Stimulated activated CD8-positive, alpha-beta memory T cell treated with anti-CD3 and anti-CD28 coated beads, Interleukin-15, amount 100 ng/mL, for 48 hours (primary cell): ENCODE measurements around the gene RGMB.

Experiments used
- DNase-seq, 2 donors: peaks; one replicate each; pipeline ENCODE4 v3.0.0-alpha.2; 2020; ENCODE audit warnings: low read depth in 2 of 2

Gene RGMB

GRCh38 chr5:98827588-98828284 lies 54.3 kb downstream of the RGMB start:
- DNase-seq: no peak

DNA sequence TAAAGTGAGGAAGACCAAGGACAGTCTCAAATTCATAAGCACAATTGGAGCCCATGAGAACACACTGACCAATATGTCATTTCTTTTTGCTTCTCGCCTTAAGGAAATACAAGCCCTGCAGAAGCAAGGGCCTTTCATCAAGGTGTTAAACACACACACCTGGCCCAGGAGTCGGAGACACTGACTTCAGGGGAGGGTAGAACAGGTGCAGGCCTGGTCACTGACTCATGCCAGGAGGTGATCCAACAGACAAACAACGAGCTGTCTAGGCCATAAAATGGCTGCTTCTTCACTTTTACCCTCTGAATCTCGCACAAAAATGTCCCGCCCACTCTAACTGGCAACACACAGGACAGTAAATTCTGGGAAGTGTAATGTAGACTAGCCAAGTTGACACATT lies 62.7 kb downstream of the RGMB start:
- no peak for DNase-seq

- no peak for DNase-seq
Observed at GRCh38 chr5:98839469-98840383, 66.3 kb downstream of the RGMB start.

- DNase-seq: no peak
Observed at GRCh38 chr5:98840946-98841345, 67.5 kb downstream of the RGMB start.

- no peak for DNase-seq
Observed at GRCh38 chr5:98843481-98843880, 70.0 kb downstream of the RGMB start.

DNA sequence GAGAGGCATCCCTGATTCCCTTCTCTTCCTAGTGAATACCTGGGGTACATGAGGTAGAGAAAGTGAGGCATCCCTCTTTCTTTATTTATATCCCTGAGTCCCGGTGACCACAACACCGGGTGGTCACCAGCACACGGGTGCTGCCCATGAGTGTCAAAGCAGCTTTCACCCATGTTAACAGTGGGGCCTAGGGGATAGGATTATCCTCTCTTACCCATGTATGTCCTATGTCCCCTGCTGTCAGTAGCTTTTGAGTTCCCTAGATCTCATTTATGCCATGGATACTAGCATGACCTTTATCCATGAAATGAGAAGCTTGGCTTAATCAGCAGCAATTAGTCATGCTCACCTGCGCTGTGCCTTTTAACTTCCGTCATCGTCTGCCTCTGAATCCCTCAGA lies 71.4 kb downstream of the RGMB start:
- DNase-seq: no peak

- DNase-seq: no peak
Observed at GRCh38 chr5:98845878-98846277, 72.4 kb downstream of the RGMB start.
